ENCODE results near the gene SNX32. TPM values are rescaled to one million over a fixed set of nuclear protein-coding genes. Genes with fewer than 3 reads are reported as not detected.

Gene SNX32
- total and polyA plus RNA-seq, 4 donors, result 0.14 to 0.88 (median 0.64) TPM

- WGBS, 2 donors, result 85 to 87% methylated on average over 21 of the region's 21 CpGs
- no peak overlapping the region for H3K4me3 ChIP-seq
These were observed 32.9 kb downstream of the SNX32 start for GRCh38 chr11:65866509-65867283.

GRCh38 chr11:65867284-65868071, 33.7 kb downstream of the SNX32 start:
- H3K9ac ChIP-seq (ENCODE audit: insufficient read depth in 1 of 2, low read length in 2 of 2), result no peak overlapping the region
- peaks cover 0 to 21% (median 9%) of the 10 kb centered on the region in 5 donors for H3K4me1 ChIP-seq (ENCODE audit: control insufficient read depth in 5 of 5, insufficient read depth in 5 of 5, low read length in 5 of 5)
- H3K4me3 ChIP-seq, result no peak overlapping the region
- no peak for TF ChIP-seq CTCF (IDR thresholded peaks at IDR 0.05; ENCODE audit: control extremely low read depth, extremely low read depth)
- WGBS, 2 donors, result 54 to 67% methylated on average over 29 of the region's 29 CpGs
- H3K36me3 ChIP-seq (ENCODE audit: control insufficient read depth in 4 of 4, insufficient read depth in 4 of 4, low read length in 4 of 4), result peaks cover 13 to 64% (median 40%) of the 10 kb centered on the region in 4 donors
- H3K27ac ChIP-seq (ENCODE audit: low read depth in 1 of 2, low read length in 1 of 2), result no peak overlapping the region
- no peaks in the 10 kb centered on the region for H3K9me3 ChIP-seq (ENCODE audit: control insufficient read depth in 4 of 4, insufficient read depth in 3 of 4, low read length in 3 of 4)
- ATAC-seq (ENCODE audit: insufficient read depth, low FRiP score) (no peak), DNase-seq (no peak)
- no peaks in the 10 kb centered on the region for H3K27me3 ChIP-seq (ENCODE audit: control insufficient read depth in 3 of 3, insufficient read depth in 3 of 3, low read length in 2 of 3)

More at GRCh38 chr11:65866509-65867283, 32.9 kb downstream of the SNX32 start:
- TF ChIP-seq CTCF (IDR thresholded peaks at IDR 0.05; ENCODE audit: control extremely low read depth, extremely low read depth), result no peak
- Histone ChIP-seq H3K4me1 (ENCODE audit: control insufficient read depth in 5 of 5, insufficient read depth in 5 of 5, low read length in 5 of 5) (peaks cover 0 to 21% (median 9%) of the 10 kb centered on the region in 5 donors), H3K27me3 (ENCODE audit: control insufficient read depth in 3 of 3, insufficient read depth in 3 of 3, low read length in 2 of 3) (no peaks in the 10 kb centered on the region), H3K9ac (ENCODE audit: insufficient read depth in 1 of 2, low read length in 2 of 2) (no peak overlapping the region), H3K9me3 (ENCODE audit: control insufficient read depth in 4 of 4, insufficient read depth in 3 of 4, low read length in 3 of 4) (no peaks in the 10 kb centered on the region), H3K27ac (ENCODE audit: low read depth in 1 of 2, low read length in 1 of 2) (no peak overlapping the region), H3K36me3 (ENCODE audit: control insufficient read depth in 4 of 4, insufficient read depth in 4 of 4, low read length in 4 of 4) (peaks cover 13 to 66% (median 45%) of the 10 kb centered on the region in 4 donors)
- no peak for ATAC-seq (ENCODE audit: insufficient read depth, low FRiP score)
- DNase-seq, result no peak

GRCh38 chr11:65868076-65868667, 34.4 kb downstream of the SNX32 start:
- 90 to 92% methylated on average over 19 of the region's 19 CpGs for WGBS, 2 donors
- no peak for DNase-seq
- H3K4me1 ChIP-seq (ENCODE audit: control insufficient read depth in 5 of 5, insufficient read depth in 5 of 5, low read length in 5 of 5), result peaks cover 0 to 24% (median 9%) of the 10 kb centered on the region in 5 donors

More at GRCh38 chr11:65868076-65868667, 34.4 kb downstream of the SNX32 start:
- Histone ChIP-seq H3K9me3 (ENCODE audit: control insufficient read depth in 4 of 4, insufficient read depth in 3 of 4, low read length in 3 of 4) (no peaks in the 10 kb centered on the region), H3K27ac (ENCODE audit: low read depth in 1 of 2, low read length in 1 of 2) (no peak overlapping the region), H3K27me3 (ENCODE audit: control insufficient read depth in 3 of 3, insufficient read depth in 3 of 3, low read length in 2 of 3) (no peaks in the 10 kb centered on the region), H3K4me3 (no peak overlapping the region), H3K36me3 (ENCODE audit: control insufficient read depth in 4 of 4, insufficient read depth in 4 of 4, low read length in 4 of 4) (peaks cover 13 to 57% (median 34%) of the 10 kb centered on the region in 4 donors), H3K9ac (ENCODE audit: insufficient read depth in 1 of 2, low read length in 2 of 2) (no peak overlapping the region)
- no peak for TF ChIP-seq CTCF (IDR thresholded peaks at IDR 0.05; ENCODE audit: control extremely low read depth, extremely low read depth)
- ATAC-seq (ENCODE audit: insufficient read depth, low FRiP score), result no peak
